D721Med (cell line): ENCODE results near the gene PTPRT.
A peak's percentile ranks its signal among the peaks of the same experiment; 100 is the strongest.

Source experiments
- DNase-seq: peaks from one replicate; pipeline ENCODE4 v3.0.0; 2011; ENCODE audit warnings: low spot score; ENCODE audit not compliant: insufficient read length
- FAIRE-seq: peaks from 2 replicates; lab custom pipeline; 2011; peaks lifted over from hg19 to GRCh38; lab: Jason Lieb, UNC
- CTCF ChIP-seq: IDR thresholded peaks from 2 replicates; pipeline ENCODE4 v1.5.1; 2012; ENCODE audit warnings: mild to moderate bottlenecking, control low read depth; ENCODE audit not compliant: insufficient read depth; ENCODE audit errors: missing control alignments

Gene PTPRT

DNA sequence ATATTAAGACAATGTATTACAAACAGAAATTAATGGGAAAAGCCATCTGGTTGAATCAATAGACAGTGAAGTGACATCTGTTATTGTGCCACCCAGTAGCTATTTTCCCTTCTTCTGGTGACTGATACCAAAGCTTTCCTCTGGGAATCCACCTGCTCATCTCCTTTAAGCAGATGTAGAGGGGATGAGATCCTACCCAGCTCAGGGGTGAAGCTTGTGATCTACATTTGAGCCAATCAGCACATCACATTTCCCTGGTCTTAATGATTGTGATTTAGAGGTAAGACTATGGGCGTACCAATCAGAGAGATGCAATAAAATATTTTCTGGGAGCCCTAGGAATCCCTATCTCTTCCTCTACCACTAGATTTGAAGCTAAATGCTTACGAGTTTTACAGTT, 782.9 kb downstream of the PTPRT start:
- TF ChIP-seq CTCF: no peak
- DNase-seq (no peak), FAIRE-seq (peak; percentile 94)

GRCh38 chr20:42402455-42402854, 787.3 kb downstream of the PTPRT start:
- no peak for FAIRE-seq
- no peak for DNase-seq
- TF ChIP-seq CTCF: no peak

- FAIRE-seq: no peak
Observed at GRCh38 chr20:42401613-42402012, 788.1 kb downstream of the PTPRT start.

DNA sequence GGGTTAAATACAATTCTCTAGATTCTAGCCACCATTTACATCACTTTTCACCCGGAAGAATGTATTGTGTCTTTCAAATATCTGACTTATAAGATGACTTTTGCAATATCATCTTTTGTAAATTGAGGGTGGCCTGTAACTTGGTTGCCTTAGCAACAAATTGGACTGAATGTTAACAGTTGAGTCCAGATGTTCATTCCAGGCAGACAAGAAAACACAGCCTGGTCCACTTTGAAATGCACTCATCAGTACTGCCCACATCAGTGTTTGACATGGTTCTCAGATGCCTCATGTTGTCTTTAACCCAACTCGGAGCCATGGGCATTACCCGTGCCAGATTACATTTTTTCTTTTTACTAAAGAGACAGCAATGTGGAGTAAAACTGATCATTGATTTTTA, 789.9 kb downstream of the PTPRT start:
- DNase-seq: no peak
- FAIRE-seq: no peak
- TF ChIP-seq CTCF: no peak

More at GRCh38 chr20:42401613-42402012, 788.1 kb downstream of the PTPRT start:
- no peak for TF ChIP-seq CTCF
- DNase-seq: no peak

- TF ChIP-seq CTCF: no peak
- FAIRE-seq (no peak), DNase-seq (no peak)
Observed at GRCh38 chr20:42392442-42392841, 797.3 kb downstream of the PTPRT start.

- FAIRE-seq (no peak), DNase-seq (no peak)
- no peak for TF ChIP-seq CTCF
Observed at GRCh38 chr20:42391807-42392206, 797.9 kb downstream of the PTPRT start.

DNA sequence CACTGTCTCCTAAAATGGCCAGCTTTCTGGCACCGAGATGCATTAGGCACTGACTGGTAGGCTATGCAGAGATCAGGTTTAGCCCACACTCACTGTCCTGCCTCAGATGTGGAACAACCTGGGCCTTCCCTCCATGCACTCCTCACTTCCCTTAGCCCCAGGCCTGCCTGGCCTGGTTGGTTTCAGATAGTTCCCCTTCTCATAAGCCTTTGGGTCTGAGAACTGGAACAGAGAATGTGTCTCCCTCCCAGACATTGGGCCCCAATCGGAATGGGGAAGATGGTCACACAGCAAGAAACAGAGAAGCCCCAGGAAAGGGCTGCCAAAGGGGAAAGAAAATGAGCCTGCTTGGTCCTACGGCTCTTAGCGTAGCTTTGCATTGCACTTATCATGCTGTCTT, 809.4 kb downstream of the PTPRT start:
- no peak for DNase-seq
- no peak for FAIRE-seq
- TF ChIP-seq CTCF: no peak
